Erythroblast (primary cell): ENCODE results near the gene KAT8.
"Not testable (repeated sequence)": the region's sequence is repeated elsewhere in the genome, so short reads cannot be mapped to it uniquely, and the experiment has no call there.

ENCODE experiments used
- GATA1 ChIP-seq: IDR thresholded peaks from 2 replicates; pipeline ENCODE4 v1.6.1; 2011; ENCODE audit warnings: low read depth, mild to moderate bottlenecking, control low read depth, low read length, moderate library complexity
- POLR2A ChIP-seq: IDR thresholded peaks from 2 replicates; pipeline ENCODE4 v1.6.1; 2011; ENCODE audit warnings: mild to moderate bottlenecking, low read length

DNA sequence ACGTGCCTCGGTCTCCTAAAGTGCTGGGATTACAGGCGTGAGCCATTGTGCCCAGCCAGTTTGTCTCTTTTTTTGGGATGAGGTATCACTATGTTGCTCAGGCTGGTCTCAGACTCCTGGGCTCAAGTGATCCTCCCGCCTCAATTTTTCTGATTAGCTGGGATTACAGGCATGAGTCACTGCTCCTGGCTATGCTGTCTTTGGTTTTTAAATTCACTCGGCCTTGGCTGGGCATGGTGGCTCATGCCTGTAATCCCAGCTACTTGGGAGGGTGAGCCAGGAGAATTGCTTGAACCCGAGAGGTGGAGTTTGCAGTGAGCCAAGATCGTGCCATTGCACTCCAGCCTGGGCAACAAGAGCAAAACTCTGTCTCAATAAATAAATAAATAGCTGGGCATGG, 27.0 kb downstream of the KAT8 start:
- not testable (repeated sequence) for TF ChIP-seq POLR2A, GATA1
